GM23338 (cell line): ENCODE results near the gene PDE1A. TPM values are rescaled to one million over a fixed set of nuclear protein-coding genes. Genes with fewer than 3 reads are reported as not detected.

Source experiments
- ATAC-seq: fragments of 200-7000 bp; cut with Tn5 transposase; 3 replicates; pipeline ENCODE4 v1.9.1; 2020
- DNase-seq: peaks from one replicate; pipeline ENCODE4 v3.0.0-alpha.2; 2015; ENCODE audit warnings: low spot score
- H2AFZ ChIP-seq: fragments of 200-600 bp; sonication (generic); 2 replicates; pipeline ENCODE4 v1.8.0; 2016; ENCODE audit warnings: antibody characterized with exemption, mild to moderate bottlenecking, moderate library complexity
- H3F3A ChIP-seq: fragments of 200-600 bp; sonication (generic); replicated peaks from 2 replicates; pipeline ENCODE4 v1.8.0; 2017; ENCODE audit warnings: antibody characterized with exemption, mixed run types, low read depth
- H3K27ac ChIP-seq: fragments of 200-600 bp; sonication (generic); 2 replicates; pipeline ENCODE4 v1.6.1; 2016; ENCODE audit warnings: low read depth
- H3K27me3 ChIP-seq: fragments of 200-600 bp; sonication (generic); 2 replicates; pipeline ENCODE4 v1.8.0; 2016; ENCODE audit warnings: mild to moderate bottlenecking, mixed run types, moderate library complexity; ENCODE audit not compliant: insufficient read depth
- H3K36me3 ChIP-seq: fragments of 200-600 bp; sonication (generic); 2 replicates; pipeline ENCODE4 v1.8.0; 2016; ENCODE audit warnings: mild to moderate bottlenecking; ENCODE audit not compliant: insufficient read depth
- H3K4me1 ChIP-seq: fragments of 200-600 bp; sonication (generic); 2 replicates; pipeline ENCODE4 v1.8.0; 2016; ENCODE audit warnings: mild to moderate bottlenecking, moderate library complexity; ENCODE audit not compliant: insufficient read depth
- H3K4me2 ChIP-seq: fragments of 200-600 bp; sonication (generic); 2 replicates; pipeline ENCODE4 v1.7.1; 2017; ENCODE audit warnings: mixed run types
- H3K4me3 ChIP-seq: fragments of 200-600 bp; sonication (generic); 2 replicates; pipeline ENCODE4 v1.6.1; 2016; ENCODE audit warnings: mixed run types
- H3K79me2 ChIP-seq: fragments of 200-600 bp; sonication (generic); replicated peaks from 2 replicates; pipeline ENCODE4 v1.8.0; 2017; ENCODE audit warnings: mild to moderate bottlenecking; ENCODE audit not compliant: insufficient read depth
- H3K9me2 ChIP-seq: fragments of 200-600 bp; sonication (generic); 2 replicates; pipeline ENCODE4 v1.8.0; 2017; ENCODE audit not compliant: insufficient read depth
- H4K20me1 ChIP-seq: fragments of 200-600 bp; sonication (generic); replicated peaks from 2 replicates; pipeline ENCODE4 v1.8.0; 2017; ENCODE audit warnings: mild to moderate bottlenecking; ENCODE audit not compliant: insufficient read depth
- H3K27ac Mint-ChIP-seq: 2 replicates; pipeline ENCODE4 v1.8.0; 2020; ENCODE audit warnings: inconsistent platforms, mild to moderate bottlenecking, moderate library complexity, mixed read lengths
- H3K27me3 Mint-ChIP-seq: 3 replicates; pipeline ENCODE4 v1.8.0; 2022; ENCODE audit warnings: low read depth, mild to moderate bottlenecking, moderate library complexity, mixed read lengths, inconsistent platforms; ENCODE audit not compliant: insufficient read depth, poor library complexity
- H3K36me3 Mint-ChIP-seq: 3 replicates; pipeline ENCODE4 v1.8.0; 2021; ENCODE audit warnings: low read depth, mild to moderate bottlenecking, inconsistent platforms, moderate library complexity, mixed read lengths
- H3K4me1 Mint-ChIP-seq: 3 replicates; pipeline ENCODE4 v1.8.0; 2020; ENCODE audit warnings: mild to moderate bottlenecking, inconsistent platforms, mixed read lengths
- H3K4me3 Mint-ChIP-seq: 3 replicates; pipeline ENCODE4 v1.8.0; 2021; ENCODE audit warnings: moderate library complexity, mild to moderate bottlenecking, inconsistent platforms, mixed read lengths
- H3K9me3 Mint-ChIP-seq: 3 replicates; pipeline ENCODE4 v1.8.0; 2020; ENCODE audit warnings: moderate library complexity, mild to moderate bottlenecking, inconsistent platforms, mixed read lengths
- CREB1 ChIP-seq: fragments of 250-450 bp; sonication (Bioruptor Pico); IDR thresholded peaks from 2 replicates; pipeline ENCODE4 v1.5.0; 2020; ENCODE audit warnings: low read depth, mild to moderate bottlenecking, moderate library complexity
- ETS1 ChIP-seq: IDR thresholded peaks from 2 replicates; pipeline ENCODE4 v1.6.1; 2016; ENCODE audit warnings: antibody characterized with exemption
- EZH2 ChIP-seq: fragments of 200-600 bp; sonication (generic); IDR thresholded peaks from one replicate; pipeline ENCODE4 v1.8.0; 2017; ENCODE audit warnings: antibody characterized with exemption, mild to moderate bottlenecking, low read depth; ENCODE audit not compliant: unreplicated experiment
- EZH2phosphoT487 ChIP-seq: fragments of 200-600 bp; sonication (generic); IDR thresholded peaks from one replicate; pipeline ENCODE4 v1.8.1; 2018; ENCODE audit warnings: antibody characterized with exemption; ENCODE audit not compliant: unreplicated experiment
- JUNB ChIP-seq: IDR thresholded peaks from one replicate; pipeline ENCODE4 v1.6.1; 2016; ENCODE audit warnings: antibody characterized with exemption; ENCODE audit not compliant: unreplicated experiment
- NANOG ChIP-seq: IDR thresholded peaks from 2 replicates; pipeline ENCODE4 v1.6.1; 2016; ENCODE audit warnings: antibody characterized with exemption, borderline replicate concordance
- POLR2AphosphoS5 ChIP-seq: IDR thresholded peaks from 2 replicates; pipeline ENCODE4 v1.6.1; 2016; ENCODE audit warnings: antibody characterized with exemption, low read depth
- STAT1 ChIP-seq: IDR thresholded peaks from one replicate; pipeline ENCODE4 v1.6.1; 2016; ENCODE audit warnings: antibody characterized with exemption; ENCODE audit not compliant: unreplicated experiment
- ZNF114 ChIP-seq: fragments of 250-450 bp; sonication (Bioruptor Pico); IDR thresholded peaks from 2 replicates; pipeline ENCODE4 v1.5.0; 2020; ENCODE audit warnings: mild to moderate bottlenecking, moderate library complexity
- ZNF331 ChIP-seq: fragments of 250-450 bp; sonication (Bioruptor Pico); IDR thresholded peaks from 2 replicates; pipeline ENCODE4 v1.5.0; 2020; ENCODE audit warnings: low read depth, mild to moderate bottlenecking, moderate library complexity
- polyA plus RNA-seq: library from polyadenylated mRNA; unstranded; fragments of >200 nt; fragmentation: Nextera tagmentation; extraction: Ambion mirVana; gene quantifications from 2 replicates; pipeline ENCODE4 v1.2.1, GENCODE V29; 2016
- total RNA-seq: library from RNA; depleted of rRNA; stranded (reverse); fragments of >200 nt; shearing (Covaris generic); gene quantifications from 2 replicates; pipeline ENCODE4 v1.2.3, GENCODE V29; 2014
- TF ChIP-seq, protein P1 (sequence below), 2 experiments: fragments of 200-600 bp in 1 of 2; sonication (generic) in 1 of 2; conservative IDR thresholded peaks; 2 replicates each; pipeline versions ENCODE4 v1.5.1 to v1.6.1; 2016 to 2017; ENCODE audit warnings: antibody characterized with exemption in 2 of 2, low read depth in 2 of 2, mild to moderate bottlenecking in 2 of 2, moderate library complexity in 1 of 2
- TF ChIP-seq, protein P2 (sequence below): fragments of 250-450 bp; sonication (Bioruptor Pico); IDR thresholded peaks from 2 replicates; pipeline ENCODE4 v1.5.0; 2020; ENCODE audit warnings: mild to moderate bottlenecking, moderate library complexity
- TF ChIP-seq, protein P3 (sequence below): IDR thresholded peaks from one replicate; pipeline ENCODE4 v1.6.1; 2018; ENCODE audit warnings: antibody characterized with exemption; ENCODE audit not compliant: unreplicated experiment

PDE1A gene
- total and polyA plus RNA-seq, 2 experiments from 2014 or later: 0.28 to 0.31 TPM

DNA sequence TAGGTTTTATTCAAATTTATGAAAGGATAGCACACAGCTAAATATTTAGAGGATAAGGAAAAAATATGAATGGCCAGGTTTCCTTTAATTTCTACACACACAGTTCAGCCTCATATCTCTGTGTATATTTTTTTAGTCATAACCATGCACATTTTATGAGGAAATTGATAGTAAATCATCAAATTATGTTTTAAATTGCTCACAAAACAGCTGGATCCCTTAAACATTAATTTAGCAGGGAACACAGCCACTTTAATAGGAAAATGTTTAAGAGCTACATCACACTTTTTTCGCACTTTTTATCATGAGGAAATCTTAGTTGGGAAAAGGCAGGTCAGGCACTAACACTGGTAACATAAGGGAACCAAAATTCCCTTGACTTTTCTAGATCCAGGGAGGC lies 65.4 kb downstream of the PDE1A start:
- Mint-ChIP-seq H3K27me3 (no peaks in the 10 kb centered on the region), H3K27ac (no peak overlapping the region), H3K4me3 (no peak overlapping the region), H3K9me3 (no peaks in the 10 kb centered on the region), H3K36me3 (no peaks in the 10 kb centered on the region), H3K4me1 (no peaks in the 10 kb centered on the region)
- H3F3A ChIP-seq: no peaks in the 10 kb centered on the region
- no peak overlapping the region for H3K4me2 ChIP-seq
- H4K20me1 ChIP-seq: no peaks in the 10 kb centered on the region
- H3K36me3 ChIP-seq: no peaks in the 10 kb centered on the region
- no peak for DNase-seq
- ATAC-seq: no peak
- TF ChIP-seq JUNB (no peak), CREB1 (CRISPR knock-in tag) (no peak), STAT1 (no peak), ETS1 (no peak), EZH2phosphoT487 (no peak), NANOG (no peak), POLR2AphosphoS5 (no peak), EZH2 (no peak), ZNF114 (CRISPR knock-in tag) (no peak), ZNF331 (CRISPR knock-in tag) (no peak)
- TF ChIP-seq, protein P1, sequence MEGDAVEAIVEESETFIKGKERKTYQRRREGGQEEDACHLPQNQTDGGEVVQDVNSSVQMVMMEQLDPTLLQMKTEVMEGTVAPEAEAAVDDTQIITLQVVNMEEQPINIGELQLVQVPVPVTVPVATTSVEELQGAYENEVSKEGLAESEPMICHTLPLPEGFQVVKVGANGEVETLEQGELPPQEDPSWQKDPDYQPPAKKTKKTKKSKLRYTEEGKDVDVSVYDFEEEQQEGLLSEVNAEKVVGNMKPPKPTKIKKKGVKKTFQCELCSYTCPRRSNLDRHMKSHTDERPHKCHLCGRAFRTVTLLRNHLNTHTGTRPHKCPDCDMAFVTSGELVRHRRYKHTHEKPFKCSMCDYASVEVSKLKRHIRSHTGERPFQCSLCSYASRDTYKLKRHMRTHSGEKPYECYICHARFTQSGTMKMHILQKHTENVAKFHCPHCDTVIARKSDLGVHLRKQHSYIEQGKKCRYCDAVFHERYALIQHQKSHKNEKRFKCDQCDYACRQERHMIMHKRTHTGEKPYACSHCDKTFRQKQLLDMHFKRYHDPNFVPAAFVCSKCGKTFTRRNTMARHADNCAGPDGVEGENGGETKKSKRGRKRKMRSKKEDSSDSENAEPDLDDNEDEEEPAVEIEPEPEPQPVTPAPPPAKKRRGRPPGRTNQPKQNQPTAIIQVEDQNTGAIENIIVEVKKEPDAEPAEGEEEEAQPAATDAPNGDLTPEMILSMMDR (conservative IDR thresholded peaks at IDR 0.05; ENCODE audit: low read depth in 2 of 2): no peak
- TF ChIP-seq, protein P2, sequence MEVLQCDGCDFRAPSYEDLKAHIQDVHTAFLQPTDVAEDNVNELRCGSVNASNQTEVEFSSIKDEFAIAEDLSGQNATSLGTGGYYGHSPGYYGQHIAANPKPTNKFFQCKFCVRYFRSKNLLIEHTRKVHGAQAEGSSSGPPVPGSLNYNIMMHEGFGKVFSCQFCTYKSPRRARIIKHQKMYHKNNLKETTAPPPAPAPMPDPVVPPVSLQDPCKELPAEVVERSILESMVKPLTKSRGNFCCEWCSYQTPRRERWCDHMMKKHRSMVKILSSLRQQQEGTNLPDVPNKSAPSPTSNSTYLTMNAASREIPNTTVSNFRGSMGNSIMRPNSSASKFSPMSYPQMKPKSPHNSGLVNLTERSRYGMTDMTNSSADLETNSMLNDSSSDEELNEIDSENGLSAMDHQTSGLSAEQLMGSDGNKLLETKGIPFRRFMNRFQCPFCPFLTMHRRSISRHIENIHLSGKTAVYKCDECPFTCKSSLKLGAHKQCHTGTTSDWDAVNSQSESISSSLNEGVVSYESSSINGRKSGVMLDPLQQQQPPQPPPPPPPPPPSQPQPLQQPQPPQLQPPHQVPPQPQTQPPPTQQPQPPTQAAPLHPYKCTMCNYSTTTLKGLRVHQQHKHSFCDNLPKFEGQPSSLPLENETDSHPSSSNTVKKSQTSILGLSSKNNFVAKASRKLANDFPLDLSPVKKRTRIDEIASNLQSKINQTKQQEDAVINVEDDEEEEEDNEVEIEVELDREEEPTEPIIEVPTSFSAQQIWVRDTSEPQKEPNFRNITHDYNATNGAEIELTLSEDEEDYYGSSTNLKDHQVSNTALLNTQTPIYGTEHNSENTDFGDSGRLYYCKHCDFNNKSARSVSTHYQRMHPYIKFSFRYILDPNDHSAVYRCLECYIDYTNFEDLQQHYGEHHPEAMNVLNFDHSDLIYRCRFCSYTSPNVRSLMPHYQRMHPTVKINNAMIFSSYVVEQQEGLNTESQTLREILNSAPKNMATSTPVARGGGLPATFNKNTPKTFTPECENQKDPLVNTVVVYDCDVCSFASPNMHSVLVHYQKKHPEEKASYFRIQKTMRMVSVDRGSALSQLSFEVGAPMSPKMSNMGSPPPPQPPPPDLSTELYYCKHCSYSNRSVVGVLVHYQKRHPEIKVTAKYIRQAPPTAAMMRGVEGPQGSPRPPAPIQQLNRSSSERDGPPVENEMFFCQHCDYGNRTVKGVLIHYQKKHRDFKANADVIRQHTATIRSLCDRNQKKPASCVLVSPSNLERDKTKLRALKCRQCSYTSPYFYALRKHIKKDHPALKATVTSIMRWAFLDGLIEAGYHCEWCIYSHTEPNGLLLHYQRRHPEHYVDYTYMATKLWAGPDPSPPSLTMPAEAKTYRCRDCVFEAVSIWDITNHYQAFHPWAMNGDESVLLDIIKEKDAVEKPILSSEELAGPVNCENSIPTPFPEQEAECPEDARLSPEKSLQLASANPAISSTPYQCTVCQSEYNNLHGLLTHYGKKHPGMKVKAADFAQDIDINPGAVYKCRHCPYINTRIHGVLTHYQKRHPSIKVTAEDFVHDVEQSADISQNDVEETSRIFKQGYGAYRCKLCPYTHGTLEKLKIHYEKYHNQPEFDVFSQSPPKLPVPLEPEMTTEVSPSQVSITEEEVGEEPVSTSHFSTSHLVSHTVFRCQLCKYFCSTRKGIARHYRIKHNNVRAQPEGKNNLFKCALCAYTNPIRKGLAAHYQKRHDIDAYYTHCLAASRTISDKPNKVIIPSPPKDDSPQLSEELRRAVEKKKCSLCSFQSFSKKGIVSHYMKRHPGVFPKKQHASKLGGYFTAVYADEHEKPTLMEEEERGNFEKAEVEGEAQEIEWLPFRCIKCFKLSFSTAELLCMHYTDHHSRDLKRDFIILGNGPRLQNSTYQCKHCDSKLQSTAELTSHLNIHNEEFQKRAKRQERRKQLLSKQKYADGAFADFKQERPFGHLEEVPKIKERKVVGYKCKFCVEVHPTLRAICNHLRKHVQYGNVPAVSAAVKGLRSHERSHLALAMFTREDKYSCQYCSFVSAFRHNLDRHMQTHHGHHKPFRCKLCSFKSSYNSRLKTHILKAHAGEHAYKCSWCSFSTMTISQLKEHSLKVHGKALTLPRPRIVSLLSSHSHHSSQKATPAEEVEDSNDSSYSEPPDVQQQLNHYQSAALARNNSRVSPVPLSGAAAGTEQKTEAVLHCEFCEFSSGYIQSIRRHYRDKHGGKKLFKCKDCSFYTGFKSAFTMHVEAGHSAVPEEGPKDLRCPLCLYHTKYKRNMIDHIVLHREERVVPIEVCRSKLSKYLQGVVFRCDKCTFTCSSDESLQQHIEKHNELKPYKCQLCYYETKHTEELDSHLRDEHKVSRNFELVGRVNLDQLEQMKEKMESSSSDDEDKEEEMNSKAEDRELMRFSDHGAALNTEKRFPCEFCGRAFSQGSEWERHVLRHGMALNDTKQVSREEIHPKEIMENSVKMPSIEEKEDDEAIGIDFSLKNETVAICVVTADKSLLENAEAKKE (CRISPR knock-in tag): no peak
- TF ChIP-seq, protein P3, sequence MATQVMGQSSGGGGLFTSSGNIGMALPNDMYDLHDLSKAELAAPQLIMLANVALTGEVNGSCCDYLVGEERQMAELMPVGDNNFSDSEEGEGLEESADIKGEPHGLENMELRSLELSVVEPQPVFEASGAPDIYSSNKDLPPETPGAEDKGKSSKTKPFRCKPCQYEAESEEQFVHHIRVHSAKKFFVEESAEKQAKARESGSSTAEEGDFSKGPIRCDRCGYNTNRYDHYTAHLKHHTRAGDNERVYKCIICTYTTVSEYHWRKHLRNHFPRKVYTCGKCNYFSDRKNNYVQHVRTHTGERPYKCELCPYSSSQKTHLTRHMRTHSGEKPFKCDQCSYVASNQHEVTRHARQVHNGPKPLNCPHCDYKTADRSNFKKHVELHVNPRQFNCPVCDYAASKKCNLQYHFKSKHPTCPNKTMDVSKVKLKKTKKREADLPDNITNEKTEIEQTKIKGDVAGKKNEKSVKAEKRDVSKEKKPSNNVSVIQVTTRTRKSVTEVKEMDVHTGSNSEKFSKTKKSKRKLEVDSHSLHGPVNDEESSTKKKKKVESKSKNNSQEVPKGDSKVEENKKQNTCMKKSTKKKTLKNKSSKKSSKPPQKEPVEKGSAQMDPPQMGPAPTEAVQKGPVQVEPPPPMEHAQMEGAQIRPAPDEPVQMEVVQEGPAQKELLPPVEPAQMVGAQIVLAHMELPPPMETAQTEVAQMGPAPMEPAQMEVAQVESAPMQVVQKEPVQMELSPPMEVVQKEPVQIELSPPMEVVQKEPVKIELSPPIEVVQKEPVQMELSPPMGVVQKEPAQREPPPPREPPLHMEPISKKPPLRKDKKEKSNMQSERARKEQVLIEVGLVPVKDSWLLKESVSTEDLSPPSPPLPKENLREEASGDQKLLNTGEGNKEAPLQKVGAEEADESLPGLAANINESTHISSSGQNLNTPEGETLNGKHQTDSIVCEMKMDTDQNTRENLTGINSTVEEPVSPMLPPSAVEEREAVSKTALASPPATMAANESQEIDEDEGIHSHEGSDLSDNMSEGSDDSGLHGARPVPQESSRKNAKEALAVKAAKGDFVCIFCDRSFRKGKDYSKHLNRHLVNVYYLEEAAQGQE: no peak
- H2AFZ ChIP-seq: no peak overlapping the region
- no peak overlapping the region for H3K27ac ChIP-seq
- no peaks in the 10 kb centered on the region for H3K9me2 ChIP-seq
- no peaks in the 10 kb centered on the region for H3K27me3 ChIP-seq
- H3K4me1 ChIP-seq: no peaks in the 10 kb centered on the region
- H3K79me2 ChIP-seq: no peaks in the 10 kb centered on the region
- H3K4me3 ChIP-seq: no peak overlapping the region
